Measurements from ENCODE around the gene MMP24OS. TPM values are rescaled to one million over a fixed set of nuclear protein-coding genes. Genes with fewer than 3 reads are reported as not detected.
A peak's percentile ranks its signal among the peaks of the same experiment; 100 is the strongest.
"Not testable (repeated sequence)": the region's sequence is repeated elsewhere in the genome, so short reads cannot be mapped to it uniquely, and the experiment has no call there.

MMP24OS gene
- total RNA-seq, 1 experiment from 2014 or later, result 19.6 TPM

- H3K27ac ChIP-seq, result peak overlapping the region; percentile 53; the same call in 1 of the 2 replicates
- H3K36me3 ChIP-seq, result no peaks in the 10 kb centered on the region
- H3K27me3 ChIP-seq, result no peaks in the 10 kb centered on the region
- no peaks in the 10 kb centered on the region for H3K9me3 ChIP-seq (replicated peaks)
- H3K4me1 ChIP-seq, result peaks cover 12% of the 10 kb centered on the region
- H3K4me3 ChIP-seq, result no peak overlapping the region
- DNase-seq, result no peak
Measured at GRCh38 chr20:35263532-35264341, 14.2 kb downstream of the MMP24OS start.

GRCh38 chr20:35262731-35263531, 15.0 kb downstream of the MMP24OS start:
- not testable (repeated sequence) for H3K27me3 ChIP-seq; H3K36me3 ChIP-seq; H3K9me3 ChIP-seq (replicated peaks); H3K4me3 ChIP-seq
- Histone ChIP-seq H3K27ac (peak overlapping the region; percentile 53; the same call in 1 of the 2 replicates), H3K4me1 (peaks cover 16% of the 10 kb centered on the region)
- peak; percentile 56 to 70 for DNase-seq

GRCh38 chr20:35262321-35262720, 15.6 kb downstream of the MMP24OS start:
- H3K4me1 ChIP-seq, result peaks cover 17% of the 10 kb centered on the region
- H3K36me3 ChIP-seq; H3K4me3 ChIP-seq; H3K9me3 ChIP-seq (replicated peaks); H3K27ac ChIP-seq; DNase-seq; H3K27me3 ChIP-seq: not testable (repeated sequence)

GRCh38 chr20:35260426-35260825, 17.5 kb downstream of the MMP24OS start:
- no peak overlapping the region for H3K27ac ChIP-seq
- H3K9me3 ChIP-seq (replicated peaks), result no peaks in the 10 kb centered on the region
- no peak overlapping the region for H3K4me3 ChIP-seq
- no peaks in the 10 kb centered on the region for H3K36me3 ChIP-seq
- no peak for DNase-seq
- peaks cover 17% of the 10 kb centered on the region for H3K4me1 ChIP-seq
- no peaks in the 10 kb centered on the region for H3K27me3 ChIP-seq

GRCh38 chr20:35257175-35257909, 20.6 kb downstream of the MMP24OS start:
- Histone ChIP-seq H3K36me3 (no peaks in the 10 kb centered on the region), H3K9me3 (replicated peaks) (no peaks in the 10 kb centered on the region), H3K4me1 (peaks cover 5% of the 10 kb centered on the region; the same call in 1 of the 2 replicates), H3K4me3 (no peak overlapping the region), H3K27me3 (no peaks in the 10 kb centered on the region), H3K27ac (no peak overlapping the region)
- DNase-seq, result no peak

GRCh38 chr20:35254448-35254999, 23.4 kb downstream of the MMP24OS start:
- DNase-seq, result no peak
- Histone ChIP-seq H3K4me1 (peaks cover 5% of the 10 kb centered on the region; the same call in 1 of the 2 replicates), H3K9me3 (replicated peaks) (no peaks in the 10 kb centered on the region), H3K4me3 (no peak overlapping the region), H3K27ac (no peak overlapping the region), H3K27me3 (no peaks in the 10 kb centered on the region; the same call in 1 of the 2 replicates), H3K36me3 (no peaks in the 10 kb centered on the region)

- DNase-seq, result no peak
- Histone ChIP-seq H3K4me3 (no peak overlapping the region), H3K36me3 (no peaks in the 10 kb centered on the region), H3K27ac (no peak overlapping the region), H3K27me3 (no peaks in the 10 kb centered on the region; the same call in 1 of the 2 replicates), H3K4me1 (peaks cover 1% of the 10 kb centered on the region; the same call in 1 of the 2 replicates), H3K9me3 (replicated peaks) (no peaks in the 10 kb centered on the region)
Measured at GRCh38 chr20:35253010-35253409, 24.9 kb downstream of the MMP24OS start.

- H3K36me3 ChIP-seq; H3K9me3 ChIP-seq (replicated peaks); H3K27me3 ChIP-seq; DNase-seq; H3K4me1 ChIP-seq; H3K27ac ChIP-seq; H3K4me3 ChIP-seq: not testable (repeated sequence)
Measured at GRCh38 chr20:35252598-35252997, 25.3 kb downstream of the MMP24OS start.

GRCh38 chr20:35252037-35252461, 25.9 kb downstream of the MMP24OS start:
- Histone ChIP-seq H3K9me3 (replicated peaks) (no peaks in the 10 kb centered on the region), H3K36me3 (no peaks in the 10 kb centered on the region), H3K27me3 (no peaks in the 10 kb centered on the region; the same call in 1 of the 2 replicates), H3K4me1 (no peaks in the 10 kb centered on the region), H3K4me3 (no peak overlapping the region), H3K27ac (no peak overlapping the region)
- no peak for DNase-seq

- Histone ChIP-seq H3K27me3 (no peaks in the 10 kb centered on the region; the same call in 1 of the 2 replicates), H3K36me3 (no peaks in the 10 kb centered on the region), H3K27ac (no peak overlapping the region), H3K4me1 (no peaks in the 10 kb centered on the region), H3K9me3 (replicated peaks) (no peaks in the 10 kb centered on the region), H3K4me3 (no peak overlapping the region)
- no peak for DNase-seq
Measured at GRCh38 chr20:35251613-35251940, 26.3 kb downstream of the MMP24OS start.

GRCh38 chr20:35248641-35249475, 29.1 kb downstream of the MMP24OS start:
- H3K27ac ChIP-seq, result no peak overlapping the region
- no peaks in the 10 kb centered on the region; the same call in 1 of the 2 replicates for H3K27me3 ChIP-seq
- H3K36me3 ChIP-seq, result no peaks in the 10 kb centered on the region
- H3K4me3 ChIP-seq, result no peak overlapping the region
- H3K9me3 ChIP-seq (replicated peaks), result no peaks in the 10 kb centered on the region
- H3K4me1 ChIP-seq, result no peaks in the 10 kb centered on the region
- DNase-seq, result peak in 1 of 2 experiments; percentile 40

- H3K4me1 ChIP-seq, result no peaks in the 10 kb centered on the region
- H3K27ac ChIP-seq, result no peak overlapping the region
- DNase-seq, result no peak
- no peaks in the 10 kb centered on the region; the same call in 1 of the 2 replicates for H3K27me3 ChIP-seq
- H3K4me3 ChIP-seq, result no peak overlapping the region
- no peaks in the 10 kb centered on the region for H3K9me3 ChIP-seq (replicated peaks)
- H3K36me3 ChIP-seq, result no peaks in the 10 kb centered on the region
Measured at GRCh38 chr20:35246723-35247122, 31.2 kb downstream of the MMP24OS start.

- Histone ChIP-seq H3K4me3 (no peak overlapping the region), H3K9me3 (replicated peaks) (no peaks in the 10 kb centered on the region), H3K27me3 (peaks cover 4% of the 10 kb centered on the region; the same call in 1 of the 2 replicates), H3K4me1 (no peaks in the 10 kb centered on the region), H3K36me3 (no peaks in the 10 kb centered on the region), H3K27ac (no peak overlapping the region)
- no peak for DNase-seq
Measured at GRCh38 chr20:35243986-35244385, 33.9 kb downstream of the MMP24OS start.

- H3K4me1 ChIP-seq, result no peaks in the 10 kb centered on the region
- H3K4me3 ChIP-seq, result no peak overlapping the region
- peaks cover 4% of the 10 kb centered on the region; the same call in 1 of the 2 replicates for H3K27me3 ChIP-seq
- H3K27ac ChIP-seq, result no peak overlapping the region
- no peaks in the 10 kb centered on the region for H3K36me3 ChIP-seq
- DNase-seq, result no peak
- no peaks in the 10 kb centered on the region for H3K9me3 ChIP-seq (replicated peaks)
Measured at GRCh38 chr20:35243317-35243716, 34.6 kb downstream of the MMP24OS start.
